T-helper 22 cell (primary cell): ENCODE measurements around the gene RCOR2.
"Not testable (repeated sequence)": the region's sequence is repeated elsewhere in the genome, so short reads cannot be mapped to it uniquely, and the experiment has no call there.

Experiments
- DNase-seq: peaks from one replicate; pipeline ENCODE4 v3.0.0-alpha.2; 2020; ENCODE audit warnings: low read depth

Gene RCOR2

DNA sequence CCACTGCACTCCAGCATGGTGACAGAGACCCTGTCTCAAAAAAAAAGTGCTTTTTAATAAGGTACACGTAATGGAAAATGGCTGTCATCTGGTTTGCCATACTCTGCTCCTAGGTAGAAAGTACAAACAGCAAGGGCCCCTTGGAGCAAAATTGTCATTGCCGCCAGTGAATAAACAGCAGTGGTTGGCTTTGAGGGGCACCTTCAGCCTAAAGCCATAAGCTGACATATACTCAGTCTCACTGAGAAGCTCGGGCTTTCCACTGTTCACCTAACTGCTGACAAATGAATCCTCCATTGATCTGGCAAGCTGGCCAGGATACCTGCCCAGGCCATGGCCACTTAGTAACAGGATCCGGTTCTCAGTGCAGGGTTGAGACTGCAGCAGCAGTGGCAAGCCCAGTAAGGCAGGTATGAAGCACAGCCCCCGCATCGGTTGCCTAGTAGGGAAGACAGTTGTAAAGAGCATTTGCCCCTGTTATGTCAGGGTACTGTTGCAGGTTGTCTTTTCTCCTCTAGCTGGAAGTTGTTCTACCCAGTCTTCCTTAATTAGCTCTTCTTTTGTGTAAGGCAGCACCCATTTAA is 39.2 kb downstream of the RCOR2 start:
- DNase-seq = no peak

DNA sequence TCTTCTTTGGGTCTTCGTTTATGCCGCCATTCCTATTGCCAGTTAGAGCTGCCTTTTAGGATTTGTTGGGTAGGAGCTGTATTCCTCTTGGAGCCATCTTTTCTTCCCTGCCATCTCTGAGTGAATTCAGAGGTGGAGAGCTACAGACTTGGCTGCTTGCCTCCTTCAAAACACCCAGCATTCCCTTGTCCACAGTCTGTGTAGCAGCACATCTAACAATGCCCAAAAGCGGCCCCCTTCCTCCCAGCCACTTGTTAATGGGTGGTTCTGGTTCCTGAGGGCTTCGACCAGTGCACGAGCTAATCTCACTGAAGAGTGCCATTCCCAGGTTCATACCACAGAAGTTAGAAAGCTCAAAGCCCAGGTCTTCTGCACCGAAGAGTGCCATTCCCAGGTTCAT is 40.3 kb downstream of the RCOR2 start:
- no peak for DNase-seq

DNA sequence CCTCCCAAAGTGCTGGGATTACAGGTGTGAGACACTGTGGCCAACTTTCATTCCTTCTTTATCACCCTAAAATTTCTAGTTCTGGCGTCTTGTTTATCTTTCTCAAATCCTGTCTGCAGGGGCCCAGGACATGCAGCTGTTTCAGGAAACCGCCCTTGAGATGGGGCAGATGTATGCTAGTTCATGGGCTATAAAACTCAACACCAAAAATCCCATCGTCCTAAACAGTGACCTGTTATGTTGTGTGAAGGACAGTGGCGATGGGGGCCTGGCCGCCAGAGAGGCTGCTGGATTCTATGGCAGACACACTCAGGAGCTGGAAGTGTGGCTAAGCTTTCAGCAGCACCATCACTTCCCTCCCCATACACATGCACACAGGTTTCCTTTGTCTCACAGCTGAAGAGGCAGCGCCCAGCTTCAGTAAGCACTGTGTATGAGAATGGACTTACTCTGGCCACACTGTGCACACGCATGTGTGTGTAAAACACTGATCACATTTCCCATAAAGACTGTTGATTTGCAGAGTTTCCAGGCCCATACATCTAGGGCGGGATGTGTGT is 41.4 kb downstream of the RCOR2 start:
- no peak for DNase-seq

DNA sequence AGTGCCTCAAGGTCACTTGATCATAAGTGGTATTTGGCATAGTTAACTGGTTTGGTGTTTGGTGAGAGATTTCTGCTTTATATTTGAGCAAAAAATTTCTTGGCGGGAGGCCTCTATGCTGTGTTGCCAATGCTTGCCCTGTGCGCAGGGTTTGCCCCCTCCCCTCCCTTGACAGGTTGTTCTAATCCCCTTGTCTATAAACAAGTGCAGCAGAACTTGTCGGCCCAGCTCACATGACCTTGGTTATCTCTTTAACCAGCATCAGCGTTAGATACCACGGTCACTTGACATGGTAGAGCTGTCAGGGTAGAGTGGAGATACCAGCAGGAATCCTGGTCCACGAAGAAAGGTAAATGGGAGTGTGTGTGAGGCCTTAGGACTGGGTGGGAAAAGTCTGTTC is 42.5 kb downstream of the RCOR2 start:
- no peak for DNase-seq

DNA sequence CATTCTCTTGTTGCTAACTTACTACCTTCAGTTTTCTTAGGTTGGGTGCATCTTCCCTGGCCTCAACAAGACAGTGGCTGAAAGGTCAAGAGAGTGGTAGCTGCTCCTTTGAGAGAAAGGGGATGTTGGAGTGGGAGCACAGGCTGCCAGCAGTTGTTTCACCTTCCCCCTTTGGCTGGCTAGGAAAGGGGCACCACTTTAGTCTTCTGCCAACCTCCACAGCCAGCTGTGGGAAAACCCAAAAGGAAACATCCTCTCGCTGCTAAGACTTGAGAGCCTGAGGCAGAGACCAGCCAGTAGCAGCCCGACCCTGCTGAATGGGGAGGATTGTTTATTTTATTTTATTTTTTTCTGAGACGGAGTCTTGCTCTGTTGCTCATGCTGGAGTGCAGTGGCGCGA is 43.7 kb downstream of the RCOR2 start:
- DNase-seq = no peak

DNA sequence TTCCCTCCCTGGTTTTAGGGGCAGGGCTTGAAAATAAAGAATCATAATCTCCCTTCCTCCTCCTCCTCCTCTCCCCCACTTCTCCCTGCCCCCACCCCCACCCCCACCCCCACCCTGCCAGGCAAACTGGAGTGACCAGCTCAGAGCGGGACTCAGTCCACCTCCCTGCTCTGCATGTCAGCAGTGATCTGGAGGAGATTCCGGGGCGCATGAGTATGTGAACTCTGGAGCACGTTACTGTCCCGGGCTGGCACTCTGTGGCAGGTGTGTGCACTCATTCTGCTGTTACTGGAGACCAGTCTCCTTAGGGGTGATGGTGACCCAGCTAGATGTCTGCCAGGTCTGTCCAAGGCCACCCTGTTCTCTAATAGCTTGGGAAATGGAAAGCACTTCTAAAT is 44.2 kb downstream of the RCOR2 start:
- no peak for DNase-seq

DNA sequence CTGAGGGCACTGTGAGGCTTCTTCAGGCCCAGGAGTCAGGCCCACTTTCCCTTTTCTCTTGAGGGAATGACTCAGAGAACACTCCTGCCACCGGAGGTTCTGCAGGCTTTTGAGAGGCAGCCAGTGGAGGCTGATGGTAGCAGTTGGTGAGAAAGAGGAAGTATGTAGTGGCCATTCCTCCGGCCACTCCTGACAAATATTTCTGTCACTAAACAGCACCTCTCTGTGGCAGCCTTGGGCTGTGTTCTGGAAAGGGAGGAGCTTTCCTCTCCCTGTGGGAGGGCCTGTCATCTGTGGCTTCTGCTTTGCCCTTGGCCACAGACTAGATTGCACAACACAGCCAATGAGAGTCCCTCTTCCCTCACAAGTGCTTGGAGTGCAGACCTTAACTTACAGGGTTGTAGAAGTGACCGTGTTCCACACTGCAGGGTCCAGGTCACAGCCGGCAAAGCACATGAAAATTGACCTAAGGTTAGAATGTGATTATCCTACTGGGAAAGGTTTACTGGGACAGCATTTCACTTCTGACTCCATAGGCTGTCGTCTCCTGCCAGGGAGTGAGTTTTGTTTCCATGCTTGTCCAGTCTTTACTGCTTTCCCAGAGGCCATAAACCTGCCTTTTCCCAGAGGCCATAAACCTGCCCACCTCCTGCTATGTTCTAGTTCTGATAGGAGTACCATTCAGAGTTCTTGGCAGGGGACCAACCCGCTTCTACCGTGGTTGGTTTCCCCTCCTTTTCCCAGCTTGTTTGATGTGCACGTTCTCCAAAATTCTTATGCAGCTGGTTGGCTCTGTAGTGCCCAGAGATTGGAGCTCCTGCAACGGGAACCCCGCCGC is 44.8 kb downstream of the RCOR2 start:
- DNase-seq = no peak

DNA sequence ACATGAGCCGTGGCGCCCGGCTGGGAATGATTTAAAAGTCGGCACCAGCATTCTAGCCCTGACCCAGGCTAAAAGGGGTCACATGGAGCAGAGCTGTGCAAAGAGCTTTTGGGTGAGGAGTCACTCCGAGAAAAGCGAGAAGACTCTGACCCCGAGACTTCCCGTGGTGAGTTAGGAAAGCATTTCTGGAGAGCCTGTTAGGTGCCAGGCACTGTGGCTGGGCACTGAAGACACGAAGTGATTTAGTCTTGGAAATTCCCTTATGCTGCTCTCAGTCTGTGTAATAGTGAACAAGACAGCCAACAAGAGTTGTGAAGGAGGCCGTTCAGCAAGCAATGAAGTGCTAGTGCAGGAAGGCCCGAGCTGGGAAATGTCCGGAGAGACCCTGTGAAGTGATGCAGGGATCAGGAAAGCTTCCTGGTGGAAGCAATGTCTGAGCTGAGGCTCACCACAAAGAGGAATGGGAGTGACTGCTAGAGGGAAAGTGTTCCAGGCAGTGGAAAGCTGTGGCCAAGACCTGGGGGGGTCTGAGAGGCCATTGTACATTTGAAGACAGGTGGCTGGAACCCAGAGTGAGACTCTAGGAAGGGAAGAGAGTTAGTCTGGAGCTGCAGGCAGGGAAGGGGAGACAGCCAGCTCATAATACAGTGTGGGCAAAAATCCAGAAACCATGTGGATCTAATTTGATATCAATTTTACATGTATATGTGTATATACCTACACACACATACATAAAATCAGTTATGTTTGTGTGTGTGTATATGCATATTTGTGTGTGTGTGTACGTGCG is 46.4 kb downstream of the RCOR2 start:
- no peak for DNase-seq

DNA sequence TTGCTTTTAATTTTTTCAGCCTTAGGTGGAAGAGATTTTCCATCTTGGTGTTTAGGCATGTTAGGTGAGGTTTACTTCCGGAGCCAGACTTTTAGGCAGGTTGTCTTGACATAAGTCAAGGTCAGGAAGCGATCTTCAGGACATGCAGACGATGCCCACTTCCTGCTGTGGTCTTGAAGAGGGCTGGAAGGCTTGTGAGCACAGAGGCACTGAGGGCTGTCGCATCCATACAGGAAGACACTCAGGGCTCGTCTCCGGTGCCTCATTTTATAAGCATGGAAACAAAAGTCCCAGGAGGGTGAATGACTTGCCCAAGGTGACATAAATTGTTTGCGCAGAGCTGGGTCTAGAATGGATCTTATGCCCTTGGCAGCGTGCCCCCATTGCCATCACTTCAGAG is 47.3 kb downstream of the RCOR2 start:
- DNase-seq = peak; percentile 41

DNA sequence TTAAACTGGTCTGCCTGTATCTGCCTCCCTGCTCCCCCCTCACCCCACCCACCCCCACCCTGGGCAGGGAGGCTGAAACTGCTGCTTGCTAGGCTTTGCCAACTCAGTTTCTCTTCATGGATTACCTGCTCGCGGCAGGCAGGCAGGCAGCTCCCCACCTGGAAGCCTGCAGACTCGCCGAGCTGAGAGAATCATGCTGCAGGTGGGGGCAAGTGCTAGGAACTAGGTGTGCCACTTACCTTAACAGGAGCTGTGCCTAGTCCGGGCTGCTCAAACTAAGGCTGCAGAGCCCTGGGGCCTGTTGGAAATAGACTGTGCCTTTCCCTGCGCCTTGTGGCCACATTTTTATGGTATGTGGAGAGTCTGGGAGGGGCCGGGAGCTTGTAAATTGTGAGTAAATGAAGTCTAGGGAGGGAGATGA is 47.8 kb downstream of the RCOR2 start:
- DNase-seq = no peak

DNA sequence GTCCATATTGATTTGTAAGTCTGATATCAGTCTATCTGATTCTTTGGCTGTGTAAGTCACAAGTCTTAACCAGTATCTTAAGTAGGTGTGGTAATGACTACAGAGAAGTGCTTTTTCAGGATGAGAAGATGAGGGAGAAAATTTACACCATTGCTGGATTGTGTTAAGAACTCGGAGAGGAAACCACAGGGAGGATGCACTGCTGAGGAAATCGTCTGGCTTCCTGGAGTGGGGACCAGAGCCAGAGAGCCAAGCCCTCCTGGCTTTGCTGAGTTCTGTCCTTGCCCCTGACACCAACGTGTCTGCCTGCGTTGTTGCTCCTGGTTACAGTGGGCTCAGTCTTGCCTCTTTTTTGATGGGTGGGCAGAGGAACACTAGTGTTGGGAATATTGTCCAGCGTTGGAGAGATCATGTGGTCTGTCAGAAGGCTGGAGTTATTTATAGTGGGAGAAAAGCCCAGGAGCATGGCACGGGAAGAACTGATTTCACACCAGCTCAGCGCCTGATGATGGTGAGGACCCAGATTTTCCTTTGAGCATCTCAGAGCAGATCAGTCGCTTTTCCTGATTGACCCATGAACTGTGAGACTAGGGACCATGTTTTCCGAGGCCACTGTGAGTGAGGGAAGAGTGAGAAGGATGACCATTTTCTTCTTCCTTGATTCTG is 48.4 kb downstream of the RCOR2 start:
- DNase-seq = no peak

DNA sequence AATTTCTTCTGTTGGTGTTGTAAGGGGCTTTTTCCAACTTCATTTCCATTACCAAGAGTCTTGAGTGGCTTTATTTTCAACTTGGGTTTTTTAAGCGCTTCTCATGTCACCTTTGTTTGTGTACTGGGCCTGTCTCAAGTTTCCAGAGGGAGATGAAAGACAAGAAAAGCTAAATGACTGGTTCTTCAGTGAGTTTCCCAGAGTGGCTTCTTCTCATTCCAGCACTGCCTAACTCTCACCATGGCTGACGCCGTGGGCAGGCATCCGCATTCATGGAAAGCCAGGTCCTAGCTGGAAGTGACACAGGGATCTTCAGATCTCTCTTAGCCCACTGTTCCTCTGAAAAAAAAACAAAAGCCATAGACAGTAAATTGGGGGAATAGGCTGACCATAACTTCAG is 49.5 kb downstream of the RCOR2 start:
- DNase-seq = no peak

DNA sequence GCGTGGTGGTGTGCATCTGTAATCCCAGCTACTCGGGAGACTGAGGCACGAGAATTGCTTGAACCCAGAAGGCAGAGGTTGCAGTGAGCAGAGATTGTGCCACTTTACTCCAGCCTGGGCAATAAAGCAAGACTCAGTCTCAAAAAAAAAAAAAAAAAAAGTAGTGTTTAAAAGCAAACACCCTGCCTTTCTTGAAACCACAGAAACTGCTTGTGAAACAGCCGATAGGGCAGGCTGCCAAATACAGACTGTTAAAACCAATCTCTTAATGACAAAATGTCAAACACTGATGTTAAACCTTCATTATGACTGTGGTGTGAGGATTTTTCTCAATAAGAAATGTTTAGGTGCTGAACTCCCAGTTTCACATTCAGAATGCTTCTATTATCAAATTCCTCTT is 50.8 kb downstream of the RCOR2 start:
- DNase-seq = peak; percentile 36

DNA sequence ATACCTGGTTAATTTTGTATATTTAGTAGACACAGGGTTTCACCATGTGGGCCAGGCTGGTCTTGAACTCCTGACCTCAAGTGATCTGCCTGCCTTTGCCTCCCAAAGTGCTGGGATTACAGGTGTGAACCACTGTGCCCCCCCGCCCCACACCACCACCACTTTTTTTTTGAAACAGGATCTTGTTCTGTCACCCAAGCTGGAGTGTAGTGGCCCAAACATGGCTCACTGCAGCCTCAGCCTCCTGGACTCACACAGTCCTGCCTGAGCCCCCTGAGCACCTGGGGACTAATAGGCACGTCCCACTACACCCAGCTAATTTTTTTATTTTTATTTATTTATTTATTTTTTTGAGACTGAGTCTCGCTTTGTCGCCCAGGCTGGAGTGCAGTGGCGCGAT is 53.3 kb downstream of the RCOR2 start:
- DNase-seq = not testable (repeated sequence)

DNA sequence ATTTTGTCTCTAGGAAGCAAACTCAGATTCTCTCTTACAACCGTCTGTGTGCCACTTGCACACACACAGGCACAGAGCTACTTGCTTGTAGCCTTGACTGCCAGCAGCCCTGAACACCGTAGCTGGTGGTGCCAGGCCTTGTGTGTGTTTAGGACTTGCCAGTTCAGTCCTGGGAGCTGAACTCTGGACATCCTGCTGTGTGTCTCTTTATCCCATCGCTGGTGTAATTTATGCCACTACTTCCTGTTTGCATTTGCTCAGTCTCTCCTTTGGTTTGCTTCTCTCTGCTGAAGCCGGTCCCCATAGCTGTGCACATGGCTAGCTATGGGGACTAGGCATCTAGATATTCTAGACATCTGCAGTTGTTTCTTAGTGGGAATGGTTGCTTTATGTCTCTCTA is 54.0 kb downstream of the RCOR2 start:
- no peak for DNase-seq
